NB4 (cell line): ENCODE measurements around the gene NCLN.
A peak's percentile ranks its signal among the peaks of the same experiment; 100 is the strongest.

ENCODE experiments used
- CTCF ChIP-seq: IDR thresholded peaks from one replicate; pipeline ENCODE4 v1.5.1; 2012; ENCODE audit warnings: low read depth, low read length
- POLR2A ChIP-seq: IDR thresholded peaks from 2 replicates; pipeline ENCODE4 v1.6.1; 2011; ENCODE audit warnings: mild to moderate bottlenecking; ENCODE audit not compliant: insufficient read length; ENCODE audit errors: extremely low read depth

- TF ChIP-seq CTCF (peak; percentile 48), POLR2A (no peak)
Measured at GRCh38 chr19:3250675-3251074, 64.9 kb downstream of the NCLN start.
